ENCODE data around the gene MPO.

Gene MPO

DNA sequence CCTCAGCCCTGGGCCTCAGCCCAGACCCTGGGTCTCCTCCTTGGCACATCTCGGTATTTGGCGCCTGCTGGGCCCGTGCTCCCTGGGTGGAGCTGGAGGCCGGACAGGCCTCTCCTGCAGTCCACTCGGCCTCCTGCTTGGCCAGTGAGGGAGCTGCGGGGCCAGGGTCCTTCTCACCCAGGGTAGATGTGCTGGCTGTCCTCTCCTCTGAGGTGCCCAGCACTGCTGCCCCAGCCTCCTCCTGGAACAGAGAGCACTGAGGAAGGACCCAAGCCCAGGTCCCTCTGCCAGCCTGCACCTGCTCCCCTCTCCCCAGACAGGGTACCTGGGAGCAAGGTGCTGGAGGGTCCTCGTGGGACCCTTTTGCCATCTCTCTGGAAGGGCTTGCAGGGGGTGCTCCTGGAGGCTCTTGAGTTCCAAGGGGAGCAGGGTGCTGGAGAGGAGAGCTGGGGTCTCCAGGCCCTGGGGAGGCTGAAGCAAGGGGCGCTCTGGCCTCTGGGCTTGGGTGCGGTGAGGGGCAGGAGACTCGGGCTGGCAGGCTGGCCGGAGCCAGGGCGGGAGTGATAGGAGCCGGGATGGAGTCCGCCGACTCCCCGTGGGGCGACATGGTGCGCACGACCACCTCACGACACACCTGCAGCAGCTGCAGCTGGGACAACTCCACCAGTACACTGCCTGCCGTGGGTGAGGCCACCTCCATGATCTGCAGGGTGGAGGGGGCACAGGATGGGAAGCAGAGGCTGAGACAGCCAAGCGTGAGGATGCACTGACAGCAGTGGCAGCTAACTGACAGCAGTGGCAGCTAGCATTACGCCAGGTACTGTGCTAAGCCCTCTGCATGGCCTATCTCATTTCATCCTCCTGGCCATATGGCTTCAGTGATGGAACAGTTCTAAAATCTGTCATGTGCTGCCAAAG, 30.0 kb upstream of the MPO start:
- Histone ChIP-seq H3K4me3 (ENCODE audit: low read depth in 1 of 2, low read length in 2 of 2) (no peak overlapping the region), H3K27ac (ENCODE audit: low read depth, low read length) (no peak overlapping the region)

DNA sequence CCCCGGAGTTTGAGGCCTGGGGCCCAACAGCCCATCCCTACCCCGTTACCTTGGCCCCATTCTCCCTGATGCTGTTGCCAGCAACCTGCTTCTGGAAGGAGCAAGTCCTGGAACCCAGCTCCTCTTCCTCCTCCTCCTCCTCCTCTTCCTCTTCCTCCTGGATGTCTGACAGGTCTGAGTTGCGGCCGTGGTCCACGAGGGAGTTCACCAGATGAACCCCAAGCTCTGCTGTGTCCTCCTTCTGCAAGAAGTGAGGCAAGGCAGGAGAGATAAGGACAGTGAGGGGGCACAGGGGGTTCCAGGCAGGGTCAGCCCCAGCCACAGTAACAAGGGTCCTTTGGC, 29.2 kb upstream of the MPO start:
- Histone ChIP-seq H3K4me1 (ENCODE audit: insufficient read depth, low read length) (no peaks in the 10 kb centered on the region), H3K36me3 (ENCODE audit: insufficient read depth, low read length) (no peaks in the 10 kb centered on the region), H3K27ac (ENCODE audit: low read depth, low read length) (no peak overlapping the region), H3K4me3 (ENCODE audit: low read depth in 1 of 2, low read length in 2 of 2) (no peak overlapping the region), H3K27me3 (ENCODE audit: control insufficient read depth in 1 of 2, insufficient read depth in 2 of 2, low read length in 2 of 2) (no peaks in the 10 kb centered on the region), H3K9ac (ENCODE audit: low read length) (no peak overlapping the region), H3K9me3 (ENCODE audit: low read length) (no peaks in the 10 kb centered on the region)

More for the DNA sequence above, 30.0 kb upstream of the MPO start:
- no peaks in the 10 kb centered on the region for H3K9me3 ChIP-seq (ENCODE audit: low read length)
- H3K36me3 ChIP-seq (ENCODE audit: insufficient read depth, low read length) = no peaks in the 10 kb centered on the region
- H3K27me3 ChIP-seq (ENCODE audit: control insufficient read depth in 1 of 2, insufficient read depth in 2 of 2, low read length in 2 of 2) = no peaks in the 10 kb centered on the region
- no peak overlapping the region for H3K9ac ChIP-seq (ENCODE audit: low read length)
- H3K4me1 ChIP-seq (ENCODE audit: insufficient read depth, low read length) = no peaks in the 10 kb centered on the region

DNA sequence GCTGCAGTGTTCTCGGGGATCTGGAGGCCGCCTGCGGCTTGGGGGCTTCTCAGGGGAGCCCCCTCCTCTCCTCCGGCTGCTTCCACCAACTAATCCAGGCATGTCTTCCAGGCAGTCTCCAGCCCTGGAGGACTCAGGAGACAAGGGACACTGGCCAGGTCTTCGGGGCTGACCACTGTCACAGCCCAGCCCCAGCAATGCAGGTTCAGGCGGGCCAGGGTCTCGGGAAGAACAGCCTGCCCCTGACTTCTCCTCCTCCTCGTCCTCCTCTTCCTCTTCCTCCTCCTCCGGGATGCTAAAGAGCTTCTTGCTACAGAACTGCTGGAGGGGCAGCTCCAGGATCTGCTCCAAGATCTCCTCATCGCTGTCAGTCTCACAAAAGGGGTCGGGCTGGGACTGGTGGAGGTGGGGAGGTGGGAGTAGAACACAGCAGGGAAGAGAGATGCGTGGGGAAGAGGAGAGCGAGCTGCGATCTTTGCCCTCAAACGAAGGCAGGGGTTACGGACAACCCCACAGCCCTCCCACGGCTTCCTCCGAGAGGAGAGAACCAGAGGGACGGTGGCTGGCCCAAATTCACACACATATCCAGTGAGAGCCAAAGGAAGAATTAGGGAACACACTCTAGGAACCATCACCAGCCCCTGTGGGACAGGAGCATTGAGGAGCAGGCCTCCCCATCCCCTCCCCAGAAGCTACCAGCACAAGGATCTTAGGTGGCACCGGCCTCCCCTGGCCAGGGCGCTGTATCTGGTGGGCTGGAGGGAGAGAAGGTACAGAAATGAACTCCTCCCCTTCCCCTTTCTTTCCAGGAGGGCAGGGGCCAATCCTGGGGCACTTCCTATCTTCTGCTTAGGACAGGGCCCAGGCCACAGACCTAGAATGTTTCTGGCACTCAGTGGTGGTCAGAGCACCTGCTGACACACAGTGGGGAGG, 28.5 kb upstream of the MPO start:
- H3K9me3 ChIP-seq (ENCODE audit: low read length) = no peaks in the 10 kb centered on the region
- no peaks in the 10 kb centered on the region for H3K36me3 ChIP-seq (ENCODE audit: insufficient read depth, low read length)
- no peaks in the 10 kb centered on the region for H3K27me3 ChIP-seq (ENCODE audit: control insufficient read depth in 1 of 2, insufficient read depth in 2 of 2, low read length in 2 of 2)
- no peak overlapping the region for H3K4me3 ChIP-seq (ENCODE audit: low read depth in 1 of 2, low read length in 2 of 2)
- no peak overlapping the region for H3K27ac ChIP-seq (ENCODE audit: low read depth, low read length)
- H3K9ac ChIP-seq (ENCODE audit: low read length) = no peak overlapping the region
- no peaks in the 10 kb centered on the region for H3K4me1 ChIP-seq (ENCODE audit: insufficient read depth, low read length)

GRCh38 chr17:58308173-58308984, 27.6 kb upstream of the MPO start:
- Histone ChIP-seq H3K27ac (ENCODE audit: low read depth, low read length) (no peak overlapping the region), H3K9ac (ENCODE audit: low read length) (no peak overlapping the region), H3K9me3 (ENCODE audit: low read length) (no peaks in the 10 kb centered on the region), H3K36me3 (ENCODE audit: insufficient read depth, low read length) (no peaks in the 10 kb centered on the region), H3K27me3 (ENCODE audit: control insufficient read depth in 1 of 2, insufficient read depth in 2 of 2, low read length in 2 of 2) (no peaks in the 10 kb centered on the region), H3K4me3 (ENCODE audit: low read depth in 1 of 2, low read length in 2 of 2) (no peak overlapping the region), H3K4me1 (ENCODE audit: insufficient read depth, low read length) (no peaks in the 10 kb centered on the region)

DNA sequence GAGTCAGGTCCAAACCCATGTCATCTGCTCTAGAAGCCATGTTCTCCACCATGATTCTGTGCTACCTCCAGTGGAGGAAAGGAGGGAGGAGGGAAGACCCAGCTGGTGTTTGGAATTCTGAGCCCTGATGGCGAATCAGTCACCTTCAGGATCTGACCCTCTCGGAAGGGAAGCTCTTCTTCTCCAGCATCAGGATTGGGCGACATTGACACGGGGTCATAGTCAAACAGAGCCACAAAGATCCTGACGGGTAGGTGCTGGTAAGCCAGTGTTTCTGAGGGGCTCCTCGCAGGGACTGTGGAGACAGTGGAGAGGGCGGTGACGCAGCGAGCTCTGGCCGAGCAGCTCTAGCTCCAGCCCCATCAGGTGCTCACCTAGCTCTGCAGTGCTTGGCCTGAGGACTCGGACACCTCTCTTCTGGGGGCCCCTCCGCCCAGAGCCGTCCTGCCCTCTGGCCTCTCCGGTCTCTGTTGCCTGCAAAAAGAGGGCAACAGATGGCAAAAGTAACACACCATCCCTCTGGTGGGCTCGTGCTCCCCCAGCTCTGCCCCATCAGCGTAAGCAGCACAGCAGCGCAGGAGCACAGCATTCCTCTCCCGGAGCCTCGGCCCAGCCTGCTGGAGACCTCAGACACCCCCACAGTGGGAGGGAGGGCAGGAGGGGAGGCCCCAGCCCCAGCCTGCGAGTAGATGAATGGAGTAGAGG, 26.9 kb upstream of the MPO start:
- H3K9me3 ChIP-seq (ENCODE audit: low read length) = no peaks in the 10 kb centered on the region
- H3K4me1 ChIP-seq (ENCODE audit: insufficient read depth, low read length) = no peaks in the 10 kb centered on the region
- H3K27ac ChIP-seq (ENCODE audit: low read depth, low read length) = no peak overlapping the region
- H3K9ac ChIP-seq (ENCODE audit: low read length) = no peak overlapping the region
- no peak overlapping the region for H3K4me3 ChIP-seq (ENCODE audit: low read depth in 1 of 2, low read length in 2 of 2)
- no peaks in the 10 kb centered on the region for H3K36me3 ChIP-seq (ENCODE audit: insufficient read depth, low read length)
- H3K27me3 ChIP-seq (ENCODE audit: control insufficient read depth in 1 of 2, insufficient read depth in 2 of 2, low read length in 2 of 2) = no peaks in the 10 kb centered on the region

- no peaks in the 10 kb centered on the region for H3K36me3 ChIP-seq (ENCODE audit: insufficient read depth, low read length)
- no peak overlapping the region for H3K9ac ChIP-seq (ENCODE audit: low read length)
Measured at GRCh38 chr17:58306131-58306951, 25.6 kb upstream of the MPO start.

GRCh38 chr17:58305626-58306025, 24.9 kb upstream of the MPO start:
- no peaks in the 10 kb centered on the region for H3K9me3 ChIP-seq (ENCODE audit: low read length)
- no peaks in the 10 kb centered on the region for H3K36me3 ChIP-seq (ENCODE audit: insufficient read depth, low read length)
- H3K4me1 ChIP-seq (ENCODE audit: insufficient read depth, low read length) = no peaks in the 10 kb centered on the region
- H3K27ac ChIP-seq (ENCODE audit: low read depth, low read length) = no peak overlapping the region
- no peak overlapping the region for H3K4me3 ChIP-seq (ENCODE audit: low read depth in 1 of 2, low read length in 2 of 2)
- H3K9ac ChIP-seq (ENCODE audit: low read length) = no peak overlapping the region
- no peaks in the 10 kb centered on the region for H3K27me3 ChIP-seq (ENCODE audit: control insufficient read depth in 1 of 2, insufficient read depth in 2 of 2, low read length in 2 of 2)

More at GRCh38 chr17:58306131-58306951, 25.6 kb upstream of the MPO start:
- no peaks in the 10 kb centered on the region for H3K9me3 ChIP-seq (ENCODE audit: low read length)
- H3K4me3 ChIP-seq (ENCODE audit: low read depth in 1 of 2, low read length in 2 of 2) = no peak overlapping the region
- H3K4me1 ChIP-seq (ENCODE audit: insufficient read depth, low read length) = no peaks in the 10 kb centered on the region
- no peak overlapping the region for H3K27ac ChIP-seq (ENCODE audit: low read depth, low read length)
- H3K27me3 ChIP-seq (ENCODE audit: control insufficient read depth in 1 of 2, insufficient read depth in 2 of 2, low read length in 2 of 2) = no peaks in the 10 kb centered on the region

DNA sequence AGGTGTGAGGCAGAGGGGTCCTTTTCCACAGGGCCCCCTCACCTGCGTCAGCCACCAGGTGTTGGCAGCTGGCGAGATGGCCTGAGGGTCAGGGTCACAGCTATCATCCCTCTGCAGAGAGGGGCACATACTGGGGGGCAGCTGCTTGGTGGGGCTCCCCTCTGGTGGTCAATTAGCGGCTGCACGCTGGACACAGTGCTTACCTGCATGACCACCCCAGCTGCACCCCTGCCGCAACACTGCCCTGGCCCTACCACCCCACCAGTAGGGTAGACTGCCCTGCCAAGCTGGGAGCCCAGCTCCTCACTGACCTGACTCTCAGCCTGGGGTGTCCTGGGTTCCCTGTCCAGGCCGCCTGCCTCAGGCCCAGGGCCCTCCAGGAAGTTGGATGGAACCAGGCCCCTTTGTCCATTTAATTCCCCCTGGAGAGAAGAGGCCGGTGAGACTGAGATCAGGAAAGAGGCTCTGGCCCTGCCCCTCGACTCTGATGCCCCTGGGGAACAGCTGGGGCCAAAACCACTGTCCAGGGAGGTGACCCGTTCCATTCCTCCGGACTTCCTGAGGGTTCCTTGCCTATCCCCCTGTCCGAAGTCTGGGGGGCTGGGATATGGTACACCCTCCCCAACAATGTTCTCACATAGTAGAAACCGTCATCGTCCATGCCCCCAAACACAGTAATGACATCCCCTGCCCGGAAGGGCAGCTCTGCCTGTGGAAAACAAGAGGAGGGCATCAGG, 24.2 kb upstream of the MPO start:
- Histone ChIP-seq H3K4me3 (ENCODE audit: low read depth in 1 of 2, low read length in 2 of 2) (no peak overlapping the region), H3K9ac (ENCODE audit: low read length) (no peak overlapping the region), H3K9me3 (ENCODE audit: low read length) (no peaks in the 10 kb centered on the region), H3K27me3 (ENCODE audit: control insufficient read depth in 1 of 2, insufficient read depth in 2 of 2, low read length in 2 of 2) (no peaks in the 10 kb centered on the region), H3K27ac (ENCODE audit: low read depth, low read length) (no peak overlapping the region), H3K36me3 (ENCODE audit: insufficient read depth, low read length) (no peaks in the 10 kb centered on the region), H3K4me1 (ENCODE audit: insufficient read depth, low read length) (no peaks in the 10 kb centered on the region)

DNA sequence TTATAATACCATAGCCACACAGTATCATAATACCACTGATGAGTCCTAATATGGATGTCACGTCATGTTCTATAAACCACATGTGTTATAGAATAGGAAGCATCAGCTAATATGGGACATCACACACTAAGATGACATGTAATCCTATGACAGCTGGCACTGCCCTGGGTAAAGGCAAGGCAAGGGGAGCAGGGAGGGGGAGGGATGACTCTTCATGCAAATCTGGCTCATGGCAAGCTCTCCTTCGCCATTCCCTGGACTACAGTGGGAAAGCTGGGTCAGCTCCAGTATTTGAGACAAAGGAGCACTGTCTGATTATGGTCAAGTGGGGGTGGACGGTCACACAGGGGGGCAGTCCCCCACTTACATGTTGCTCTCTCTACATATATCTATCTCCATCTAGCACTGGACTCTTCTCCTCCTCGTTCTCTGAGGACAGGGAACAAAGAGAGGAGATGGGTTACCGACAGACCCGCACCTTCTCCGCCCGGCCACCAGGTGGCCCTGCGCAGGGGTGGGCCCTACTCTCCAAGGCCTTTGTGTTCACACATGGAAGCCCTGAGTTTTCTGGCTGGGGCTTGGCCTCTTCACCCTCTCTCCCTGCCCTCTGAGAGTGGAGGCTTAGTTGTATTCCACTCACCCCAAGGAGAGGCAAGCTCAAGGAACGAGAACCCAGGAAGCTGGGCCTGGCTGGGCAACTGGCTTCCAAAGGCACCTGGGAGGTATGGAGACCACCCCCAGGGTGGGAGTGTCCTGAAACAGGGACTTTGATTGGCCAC, 23.4 kb upstream of the MPO start:
- no peaks in the 10 kb centered on the region for H3K9me3 ChIP-seq (ENCODE audit: low read length)
- no peaks in the 10 kb centered on the region for H3K4me1 ChIP-seq (ENCODE audit: insufficient read depth, low read length)
- no peaks in the 10 kb centered on the region for H3K27me3 ChIP-seq (ENCODE audit: control insufficient read depth in 1 of 2, insufficient read depth in 2 of 2, low read length in 2 of 2)
- no peak overlapping the region for H3K9ac ChIP-seq (ENCODE audit: low read length)
- H3K27ac ChIP-seq (ENCODE audit: low read depth, low read length) = no peak overlapping the region
- H3K4me3 ChIP-seq (ENCODE audit: low read depth in 1 of 2, low read length in 2 of 2) = no peak overlapping the region
- no peaks in the 10 kb centered on the region for H3K36me3 ChIP-seq (ENCODE audit: insufficient read depth, low read length)
